DND-41 (cell line): Measurements from ENCODE around the gene GALK2.

Source experiments
- EZH2 ChIP-seq: IDR thresholded peaks from 3 replicates; pipeline ENCODE4 v1.6.1; 2012; ENCODE audit warnings: borderline replicate concordance, low read depth, mild to moderate bottlenecking, moderate library complexity, low read length, inconsistent platforms; ENCODE audit not compliant: severe bottlenecking
- TF ChIP-seq, protein P1 (sequence below): IDR thresholded peaks from 2 replicates; pipeline ENCODE4 v1.5.1; 2012; ENCODE audit warnings: borderline replicate concordance, low read length, moderate library complexity, mild to moderate bottlenecking; ENCODE audit not compliant: poor library complexity, severe bottlenecking; ENCODE audit errors: extremely low read depth

DNA sequence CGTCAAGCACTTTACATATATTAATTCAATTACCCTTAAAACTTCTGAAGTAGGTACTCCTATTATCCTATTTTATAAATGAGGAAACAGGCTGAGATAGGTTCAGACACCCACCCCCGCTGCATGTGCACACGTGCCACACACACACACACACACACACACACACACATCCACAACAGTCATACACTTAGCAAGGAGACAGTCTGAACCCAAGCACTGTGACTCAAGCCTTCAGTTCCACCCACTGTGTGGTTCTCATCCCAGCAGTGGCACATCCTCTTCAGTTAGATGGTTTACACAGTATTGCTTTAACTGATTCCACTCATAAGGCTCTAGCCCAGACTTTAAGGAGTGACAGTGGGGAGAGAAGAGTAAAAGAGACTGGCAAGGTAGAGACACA is 161.9 kb downstream of the GALK2 start:
- TF ChIP-seq, protein P1, sequence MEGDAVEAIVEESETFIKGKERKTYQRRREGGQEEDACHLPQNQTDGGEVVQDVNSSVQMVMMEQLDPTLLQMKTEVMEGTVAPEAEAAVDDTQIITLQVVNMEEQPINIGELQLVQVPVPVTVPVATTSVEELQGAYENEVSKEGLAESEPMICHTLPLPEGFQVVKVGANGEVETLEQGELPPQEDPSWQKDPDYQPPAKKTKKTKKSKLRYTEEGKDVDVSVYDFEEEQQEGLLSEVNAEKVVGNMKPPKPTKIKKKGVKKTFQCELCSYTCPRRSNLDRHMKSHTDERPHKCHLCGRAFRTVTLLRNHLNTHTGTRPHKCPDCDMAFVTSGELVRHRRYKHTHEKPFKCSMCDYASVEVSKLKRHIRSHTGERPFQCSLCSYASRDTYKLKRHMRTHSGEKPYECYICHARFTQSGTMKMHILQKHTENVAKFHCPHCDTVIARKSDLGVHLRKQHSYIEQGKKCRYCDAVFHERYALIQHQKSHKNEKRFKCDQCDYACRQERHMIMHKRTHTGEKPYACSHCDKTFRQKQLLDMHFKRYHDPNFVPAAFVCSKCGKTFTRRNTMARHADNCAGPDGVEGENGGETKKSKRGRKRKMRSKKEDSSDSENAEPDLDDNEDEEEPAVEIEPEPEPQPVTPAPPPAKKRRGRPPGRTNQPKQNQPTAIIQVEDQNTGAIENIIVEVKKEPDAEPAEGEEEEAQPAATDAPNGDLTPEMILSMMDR = no peak
- no peak for TF ChIP-seq EZH2
